Neural crest cell (in vitro differentiated cells): ENCODE measurements around the gene C1RL. TPM values are rescaled to one million over a fixed set of nuclear protein-coding genes. Genes with fewer than 3 reads are reported as not detected.

Experiments used
- DNase-seq: peaks from one replicate; pipeline ENCODE4 v3.0.0; 2021; ENCODE audit warnings: low read depth, mixed read lengths, low spot score
- H3K27ac Mint-ChIP-seq: one replicate; pipeline ENCODE4 v1.8.0; 2021; ENCODE audit warnings: mild to moderate bottlenecking, mixed read lengths; ENCODE audit not compliant: unreplicated experiment
- H3K27me3 Mint-ChIP-seq: 2 replicates; pipeline ENCODE4 v1.8.0; 2021; ENCODE audit warnings: low read depth, mild to moderate bottlenecking, mixed read lengths
- H3K36me3 Mint-ChIP-seq: 2 replicates; pipeline ENCODE4 v1.8.0; 2021; ENCODE audit warnings: low read depth, mild to moderate bottlenecking, mixed read lengths
- H3K4me1 Mint-ChIP-seq: 2 replicates; pipeline ENCODE4 v1.8.0; 2021; ENCODE audit warnings: mixed read lengths
- H3K4me3 Mint-ChIP-seq: one replicate; pipeline ENCODE4 v1.8.0; 2021; ENCODE audit warnings: mild to moderate bottlenecking, mixed read lengths
- H3K9me3 Mint-ChIP-seq: 2 replicates; pipeline ENCODE4 v1.8.0; 2021; ENCODE audit warnings: mixed read lengths
- total RNA-seq: library from RNA; stranded (reverse); gene quantifications from 2 replicates; pipeline ENCODE4 v1.2.1, GENCODE V29; 2021
- TF ChIP-seq, protein P1 (sequence below): fragments of 200-600 bp; sonication (generic); conservative IDR thresholded peaks from 2 replicates; pipeline ENCODE4 v1.5.0; 2021; ENCODE audit warnings: antibody characterized with exemption, mild to moderate bottlenecking

C1RL gene
- total RNA-seq, 1 donor from 2014 or later = 12.8 TPM

DNA sequence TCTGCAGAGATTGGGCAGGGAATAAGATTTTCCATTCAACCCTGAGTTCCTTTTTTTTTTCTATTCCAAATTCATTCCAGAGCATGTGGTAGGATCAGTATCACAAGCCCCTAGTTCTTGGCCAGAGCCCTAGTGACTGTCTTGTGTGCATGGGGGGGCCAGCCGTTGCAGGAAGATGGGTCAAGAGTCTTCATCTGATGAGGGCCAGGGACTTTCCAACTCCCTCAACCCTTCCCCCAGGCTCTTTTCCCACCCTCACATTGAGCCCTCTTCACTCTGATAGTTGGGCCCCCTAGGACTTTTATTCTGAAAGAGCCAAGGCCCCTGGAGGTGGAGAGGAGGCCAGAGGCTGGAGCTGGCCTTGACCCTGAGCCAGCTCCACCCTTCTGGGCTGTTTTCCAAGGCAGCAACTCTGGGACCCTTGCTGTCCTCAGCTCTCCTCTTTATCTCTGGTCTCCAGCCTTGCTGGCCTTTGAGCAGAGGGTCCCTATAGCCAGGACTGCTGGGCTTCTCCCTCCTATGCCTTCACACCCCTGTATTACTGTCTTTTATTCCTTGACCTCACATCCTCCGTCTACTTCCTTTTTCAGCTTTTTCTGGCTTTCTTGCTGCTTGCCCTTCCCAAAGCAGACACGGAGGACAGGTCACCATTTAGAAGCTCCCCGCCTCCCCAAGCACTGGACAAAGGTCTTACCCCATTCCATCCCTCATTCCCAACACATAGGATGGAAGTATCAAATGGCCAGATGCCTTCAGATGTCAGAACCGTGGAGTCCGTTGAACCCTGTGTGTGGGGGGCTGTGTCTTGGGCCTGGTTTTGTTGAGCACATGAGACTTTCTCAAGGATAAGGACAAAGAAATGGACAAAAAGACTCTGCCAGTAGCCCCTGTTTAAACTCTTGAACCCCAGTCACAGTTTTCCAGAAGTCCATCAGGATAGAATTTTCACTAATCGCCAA, 14.1 kb upstream of the C1RL start:
- Mint-ChIP-seq H3K36me3 (no peaks in the 10 kb centered on the region), H3K4me3 (no peak overlapping the region)

DNA sequence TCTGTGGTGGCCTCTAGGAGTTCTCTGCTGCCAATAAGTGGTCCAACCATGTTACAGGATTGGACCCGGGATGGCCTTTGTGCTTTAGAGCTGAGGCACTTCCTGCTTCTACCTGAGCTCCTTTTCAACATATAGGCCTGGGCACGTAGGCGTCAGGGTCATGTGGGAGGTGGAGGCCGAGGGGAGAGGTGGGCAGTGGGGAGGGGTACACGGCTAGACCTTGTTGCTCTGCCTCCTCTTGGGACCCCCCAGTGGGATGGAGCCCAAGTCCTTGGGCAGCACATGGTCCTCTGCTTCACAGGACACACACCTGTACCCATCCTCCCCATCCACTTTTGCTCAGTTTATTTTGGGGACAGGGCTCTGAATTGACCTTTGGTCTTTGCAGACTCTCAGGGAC, 12.3 kb upstream of the C1RL start:
- H3K9me3 Mint-ChIP-seq = no peaks in the 10 kb centered on the region
- TF ChIP-seq, protein P1, sequence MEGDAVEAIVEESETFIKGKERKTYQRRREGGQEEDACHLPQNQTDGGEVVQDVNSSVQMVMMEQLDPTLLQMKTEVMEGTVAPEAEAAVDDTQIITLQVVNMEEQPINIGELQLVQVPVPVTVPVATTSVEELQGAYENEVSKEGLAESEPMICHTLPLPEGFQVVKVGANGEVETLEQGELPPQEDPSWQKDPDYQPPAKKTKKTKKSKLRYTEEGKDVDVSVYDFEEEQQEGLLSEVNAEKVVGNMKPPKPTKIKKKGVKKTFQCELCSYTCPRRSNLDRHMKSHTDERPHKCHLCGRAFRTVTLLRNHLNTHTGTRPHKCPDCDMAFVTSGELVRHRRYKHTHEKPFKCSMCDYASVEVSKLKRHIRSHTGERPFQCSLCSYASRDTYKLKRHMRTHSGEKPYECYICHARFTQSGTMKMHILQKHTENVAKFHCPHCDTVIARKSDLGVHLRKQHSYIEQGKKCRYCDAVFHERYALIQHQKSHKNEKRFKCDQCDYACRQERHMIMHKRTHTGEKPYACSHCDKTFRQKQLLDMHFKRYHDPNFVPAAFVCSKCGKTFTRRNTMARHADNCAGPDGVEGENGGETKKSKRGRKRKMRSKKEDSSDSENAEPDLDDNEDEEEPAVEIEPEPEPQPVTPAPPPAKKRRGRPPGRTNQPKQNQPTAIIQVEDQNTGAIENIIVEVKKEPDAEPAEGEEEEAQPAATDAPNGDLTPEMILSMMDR = no peak
- no peaks in the 10 kb centered on the region for H3K36me3 Mint-ChIP-seq
- peaks cover 14% of the 10 kb centered on the region for H3K4me1 Mint-ChIP-seq
- no peak for DNase-seq
- no peak overlapping the region for H3K27ac Mint-ChIP-seq
- no peaks in the 10 kb centered on the region for H3K27me3 Mint-ChIP-seq
- no peak overlapping the region for H3K4me3 Mint-ChIP-seq

More for the DNA sequence above, 14.1 kb upstream of the C1RL start:
- H3K9me3 Mint-ChIP-seq = no peaks in the 10 kb centered on the region
- DNase-seq = no peak
- TF ChIP-seq, protein P1 = no peak
- H3K27me3 Mint-ChIP-seq = peaks cover 7% of the 10 kb centered on the region
- no peak overlapping the region for H3K27ac Mint-ChIP-seq
- peaks cover 14% of the 10 kb centered on the region for H3K4me1 Mint-ChIP-seq

DNA sequence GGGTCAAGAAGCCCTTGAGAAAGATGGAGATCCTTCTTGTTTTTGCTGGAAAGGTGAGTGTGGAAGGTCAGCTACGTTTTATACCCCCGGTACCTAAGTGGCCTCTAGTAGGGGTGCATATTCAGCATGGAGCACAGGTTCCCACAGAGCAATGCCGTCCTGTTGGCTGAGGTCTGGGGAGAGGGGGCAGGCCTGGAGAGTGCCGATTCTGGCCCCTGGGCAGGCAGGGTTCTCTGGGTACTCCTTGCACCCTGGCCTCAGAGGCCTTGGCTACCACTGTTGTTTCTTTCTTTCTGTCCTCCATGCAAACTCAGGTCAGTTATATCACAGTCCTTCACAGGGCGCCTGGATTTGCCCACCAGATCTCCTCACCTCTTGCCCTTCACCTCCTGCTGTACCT, 11.2 kb upstream of the C1RL start:
- peaks cover 14% of the 10 kb centered on the region for H3K4me1 Mint-ChIP-seq
- DNase-seq = no peak
- H3K4me3 Mint-ChIP-seq = no peak overlapping the region
- H3K36me3 Mint-ChIP-seq = no peaks in the 10 kb centered on the region
- H3K27ac Mint-ChIP-seq = no peak overlapping the region
- H3K27me3 Mint-ChIP-seq = no peaks in the 10 kb centered on the region
- no peaks in the 10 kb centered on the region for H3K9me3 Mint-ChIP-seq
- TF ChIP-seq, protein P1 = no peak

DNA sequence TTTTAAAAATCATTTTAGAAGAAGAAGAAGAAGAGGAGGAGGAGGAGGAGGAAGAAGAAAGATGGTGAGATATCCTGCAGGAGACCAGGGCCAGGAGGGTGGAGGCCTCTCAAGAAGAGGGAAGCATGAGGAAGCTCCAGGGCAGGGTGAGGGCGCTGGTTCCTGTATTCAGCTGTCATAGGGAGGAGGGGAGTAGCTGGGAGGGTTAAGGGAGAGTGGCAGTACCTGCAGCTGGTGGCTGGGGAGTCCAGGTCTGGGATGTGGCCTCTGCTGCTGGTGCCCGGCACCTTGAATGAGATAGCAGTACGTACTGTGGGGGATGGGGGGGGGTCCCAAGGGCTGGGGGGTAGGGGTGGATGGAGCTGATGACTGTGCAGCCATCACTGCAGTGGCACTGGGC, 9.9 kb upstream of the C1RL start:
- Mint-ChIP-seq H3K4me1 (peaks cover 8% of the 10 kb centered on the region), H3K36me3 (no peaks in the 10 kb centered on the region), H3K9me3 (no peaks in the 10 kb centered on the region), H3K27me3 (no peaks in the 10 kb centered on the region), H3K27ac (no peak overlapping the region), H3K4me3 (no peak overlapping the region)
- no peak for DNase-seq
- TF ChIP-seq, protein P1 = no peak

DNA sequence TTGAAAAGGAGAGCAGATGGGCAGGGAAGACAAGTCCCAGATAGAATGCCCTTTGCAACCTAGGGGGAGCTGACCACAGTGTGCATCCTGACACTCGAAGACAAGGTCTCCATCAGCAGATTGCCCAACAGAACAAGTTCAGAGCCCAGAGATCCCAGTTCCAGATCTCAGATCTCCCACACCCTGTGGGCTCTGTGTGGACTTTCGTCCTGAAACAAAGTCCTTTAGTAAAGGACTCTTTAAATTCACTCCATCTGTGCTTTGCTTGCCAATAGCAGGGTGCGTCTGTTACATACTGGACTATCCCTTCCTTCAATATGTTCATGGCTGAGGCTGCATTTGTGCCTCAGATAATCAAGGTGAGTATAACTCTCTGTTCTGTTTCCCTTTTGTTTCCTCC, 8.7 kb upstream of the C1RL start:
- Mint-ChIP-seq H3K27me3 (no peaks in the 10 kb centered on the region), H3K9me3 (no peaks in the 10 kb centered on the region), H3K36me3 (no peaks in the 10 kb centered on the region)

More for the DNA sequence above, 8.7 kb upstream of the C1RL start:
- H3K27ac Mint-ChIP-seq = no peak overlapping the region
- H3K4me3 Mint-ChIP-seq = no peak overlapping the region
- DNase-seq = no peak
- H3K4me1 Mint-ChIP-seq = peaks cover 4% of the 10 kb centered on the region
- TF ChIP-seq, protein P1 = no peak
